ENCODE measurements around the gene ANXA3.

DNA sequence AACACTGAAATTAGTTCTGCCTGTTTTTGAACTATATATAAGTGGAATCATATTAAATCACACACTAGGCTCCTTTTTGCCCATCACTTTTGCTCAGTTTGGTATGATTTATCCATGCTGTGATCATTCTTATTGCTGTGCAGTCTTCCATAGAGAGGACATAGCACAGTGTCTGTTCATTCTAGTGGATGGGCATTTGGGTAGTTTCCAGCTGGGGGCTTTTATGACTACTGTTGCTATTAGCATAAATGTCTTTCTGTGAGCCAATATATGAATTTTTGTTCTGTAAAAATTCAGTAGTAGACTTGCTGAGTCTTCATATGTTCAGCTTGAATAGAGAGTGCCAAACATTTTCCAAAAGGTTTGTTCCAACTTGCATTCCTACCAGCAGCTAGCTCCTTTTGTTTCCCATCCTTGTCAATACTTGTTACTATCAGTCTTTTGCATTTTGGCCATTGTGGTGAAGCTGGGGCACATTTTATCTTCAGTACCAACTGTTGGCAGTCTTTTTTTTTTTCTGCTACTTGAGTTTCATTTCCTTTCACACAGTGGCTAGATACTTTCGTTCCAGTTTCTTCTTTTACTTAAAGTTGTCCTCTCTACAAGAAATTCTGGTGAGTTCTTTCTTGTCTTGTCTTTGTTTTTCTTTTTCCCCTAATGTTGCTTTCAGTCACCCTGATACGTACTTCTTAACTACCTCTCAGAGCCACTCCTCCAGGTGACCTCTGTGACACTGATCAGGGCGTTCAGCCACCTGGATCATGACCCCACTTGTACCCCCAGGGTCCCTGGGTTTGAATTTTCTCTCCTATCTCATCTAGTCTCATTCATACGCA is 87.0 kb downstream of the ANXA3 start:
- TF ChIP-seq, protein P1, sequence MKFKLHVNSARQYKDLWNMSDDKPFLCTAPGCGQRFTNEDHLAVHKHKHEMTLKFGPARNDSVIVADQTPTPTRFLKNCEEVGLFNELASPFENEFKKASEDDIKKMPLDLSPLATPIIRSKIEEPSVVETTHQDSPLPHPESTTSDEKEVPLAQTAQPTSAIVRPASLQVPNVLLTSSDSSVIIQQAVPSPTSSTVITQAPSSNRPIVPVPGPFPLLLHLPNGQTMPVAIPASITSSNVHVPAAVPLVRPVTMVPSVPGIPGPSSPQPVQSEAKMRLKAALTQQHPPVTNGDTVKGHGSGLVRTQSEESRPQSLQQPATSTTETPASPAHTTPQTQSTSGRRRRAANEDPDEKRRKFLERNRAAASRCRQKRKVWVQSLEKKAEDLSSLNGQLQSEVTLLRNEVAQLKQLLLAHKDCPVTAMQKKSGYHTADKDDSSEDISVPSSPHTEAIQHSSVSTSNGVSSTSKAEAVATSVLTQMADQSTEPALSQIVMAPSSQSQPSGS (CRISPR knock-in tag; IDR thresholded peaks at IDR 0.05; ENCODE audit: borderline replicate concordance, low read depth), result no peak
- TF ChIP-seq, protein P2, sequence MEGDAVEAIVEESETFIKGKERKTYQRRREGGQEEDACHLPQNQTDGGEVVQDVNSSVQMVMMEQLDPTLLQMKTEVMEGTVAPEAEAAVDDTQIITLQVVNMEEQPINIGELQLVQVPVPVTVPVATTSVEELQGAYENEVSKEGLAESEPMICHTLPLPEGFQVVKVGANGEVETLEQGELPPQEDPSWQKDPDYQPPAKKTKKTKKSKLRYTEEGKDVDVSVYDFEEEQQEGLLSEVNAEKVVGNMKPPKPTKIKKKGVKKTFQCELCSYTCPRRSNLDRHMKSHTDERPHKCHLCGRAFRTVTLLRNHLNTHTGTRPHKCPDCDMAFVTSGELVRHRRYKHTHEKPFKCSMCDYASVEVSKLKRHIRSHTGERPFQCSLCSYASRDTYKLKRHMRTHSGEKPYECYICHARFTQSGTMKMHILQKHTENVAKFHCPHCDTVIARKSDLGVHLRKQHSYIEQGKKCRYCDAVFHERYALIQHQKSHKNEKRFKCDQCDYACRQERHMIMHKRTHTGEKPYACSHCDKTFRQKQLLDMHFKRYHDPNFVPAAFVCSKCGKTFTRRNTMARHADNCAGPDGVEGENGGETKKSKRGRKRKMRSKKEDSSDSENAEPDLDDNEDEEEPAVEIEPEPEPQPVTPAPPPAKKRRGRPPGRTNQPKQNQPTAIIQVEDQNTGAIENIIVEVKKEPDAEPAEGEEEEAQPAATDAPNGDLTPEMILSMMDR (IDR thresholded peaks at IDR 0.05), result no peak
- TF ChIP-seq, protein P3, sequence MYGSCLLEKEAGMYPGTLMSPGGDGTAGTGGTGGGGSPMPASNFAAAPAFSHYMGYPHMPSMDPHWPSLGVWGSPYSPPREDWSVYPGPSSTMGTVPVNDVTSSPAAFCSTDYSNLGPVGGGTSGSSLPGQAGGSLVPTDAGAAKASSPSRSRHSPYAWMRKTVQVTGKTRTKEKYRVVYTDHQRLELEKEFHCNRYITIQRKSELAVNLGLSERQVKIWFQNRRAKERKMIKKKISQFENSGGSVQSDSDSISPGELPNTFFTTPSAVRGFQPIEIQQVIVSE (CRISPR knock-in tag; IDR thresholded peaks at IDR 0.05; ENCODE audit: borderline replicate concordance), result no peak
- TF ChIP-seq, protein P4, sequence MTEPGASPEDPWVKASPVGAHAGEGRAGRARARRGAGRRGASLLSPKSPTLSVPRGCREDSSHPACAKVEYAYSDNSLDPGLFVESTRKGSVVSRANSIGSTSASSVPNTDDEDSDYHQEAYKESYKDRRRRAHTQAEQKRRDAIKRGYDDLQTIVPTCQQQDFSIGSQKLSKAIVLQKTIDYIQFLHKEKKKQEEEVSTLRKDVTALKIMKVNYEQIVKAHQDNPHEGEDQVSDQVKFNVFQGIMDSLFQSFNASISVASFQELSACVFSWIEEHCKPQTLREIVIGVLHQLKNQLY (CRISPR knock-in tag; IDR thresholded peaks at IDR 0.05), result no peak
- TF ChIP-seq EMX1 (CRISPR knock-in tag; IDR thresholded peaks at IDR 0.05), result no peak
